Heart left ventricle (tissue), 16 donors: ENCODE data around the gene DCHS2. TPM values are rescaled to one million over a fixed set of nuclear protein-coding genes. Genes with fewer than 3 reads are reported as not detected.

Experiments
- ATAC-seq, 4 donors: fragments of 200-7000 bp; cut with Tn5 transposase; one replicate each; pipeline ENCODE4 v1.9.1; 2020 to 2022; ENCODE audit warnings: moderate library complexity in 4 of 4, mild to moderate bottlenecking in 3 of 4, moderate number of reproducible peaks in 1 of 4
- DNase-seq, 5 donors: peaks; one replicate each; pipeline ENCODE4 v3.0.0-alpha.2; 2020
- H3K27ac ChIP-seq, 12 donors: fragments of 200-600 bp; sonication (generic) in 4 of 12; one replicate each; pipeline versions ENCODE4 v1.5.0 to v1.8.0; 2016 to 2022; ENCODE audit warnings: mild to moderate bottlenecking in 2 of 12
- H3K27me3 ChIP-seq, 9 donors: fragments of 200-600 bp; sonication (generic) in 2 of 9; one replicate each; pipeline versions ENCODE4 v1.5.1 to v1.8.0; 2016 to 2022; ENCODE audit warnings: mild to moderate bottlenecking in 3 of 9
- H3K36me3 ChIP-seq, 9 donors: fragments of 200-600 bp; sonication (generic) in 2 of 9; one replicate each; pipeline versions ENCODE4 v1.5.0 to v1.8.0; 2018 to 2022; ENCODE audit warnings: mild to moderate bottlenecking in 2 of 9
- H3K4me1 ChIP-seq, 12 donors: fragments of 200-600 bp; sonication (generic) in 4 of 12; one replicate each; pipeline versions ENCODE4 v1.5.0 to v1.8.0; 2016 to 2022; ENCODE audit warnings: mild to moderate bottlenecking in 3 of 12
- H3K4me3 ChIP-seq, 12 donors: fragments of 200-600 bp; sonication (generic) in 4 of 12; one replicate each; pipeline versions ENCODE4 v1.5.0 to v1.8.0; 2017 to 2022; ENCODE audit warnings: mild to moderate bottlenecking in 9 of 12, moderate library complexity in 4 of 12
- H3K9me3 ChIP-seq, 12 donors: fragments of 200-600 bp; sonication (generic) in 4 of 12; one replicate each; pipeline versions ENCODE4 v1.5.0 to v1.8.0; 2016 to 2022; ENCODE audit warnings: mild to moderate bottlenecking in 1 of 12
- POLR2A ChIP-seq, 2 donors: fragments of 450-650 bp; IDR thresholded peaks; one replicate each; pipeline ENCODE4 v1.6.1; 2017; ENCODE audit warnings: antibody characterized with exemption in 2 of 2, mild to moderate bottlenecking in 2 of 2, moderate library complexity in 2 of 2
- WGBS, 4 donors: extraction: QIAGEN DNeasy Blood & Tissue Kit in 2 of 4; methylation state at CpG; one replicate each; pipeline versions ENCODE4 v1.1.5 to v1.1.7; 2013 to 2018; 5-methylcytosine and 5-hydroxymethylcytosine counted together
- intact Hi-C, 10 donors: fragments of 100-400 bp; cut with DNase I; formaldehyde crosslinking; loops; one replicate each; pipeline versions ENCODE4 v1.11.1 to v1.14.2; 2022
- polyA plus RNA-seq, 2 donors: library from polyadenylated mRNA; stranded (reverse); fragments of 200-250 nt; gene quantifications; one replicate each; pipeline ENCODE4 v1.2.3, GENCODE V29; 2013
- total RNA-seq, 9 donors: library from RNA; depleted of rRNA in 2 of 9; stranded (reverse); fragments of >200 nt in 2 of 9; fragmentation: NEBNext Ultra II Directional in 3 of 9; extraction: Animal tissue kit (Norgen Biotek cat#: 25700) in 3 of 9; gene quantifications; one replicate each; pipeline versions ENCODE4 v1.1.0 to v1.2.4, GENCODE V29; 2016 to 2023
- TF ChIP-seq, protein P1 (sequence below), 12 donors: fragments of 200-600 bp; sonication (generic) in 4 of 12; IDR thresholded peaks; one replicate each; pipeline versions ENCODE4 v1.5.0 to v1.8.0; 2018 to 2022; ENCODE audit warnings: antibody characterized with exemption in 12 of 12, mild to moderate bottlenecking in 5 of 12
- donor health status: ischemic (EF 13 %, LVEDD 7.1; RV severe dilation, severe dysfunction).
- donor health status: healthy with polysubstance abuse.
- donor health status: DM: no; HTN: yes; CAD: no.
- donor health status: DM: no; HTN: no; CAD: no.
- donor health status: ischemic (EF 25% LVEDD 6.9; RV normal size, moderate dysfunction).
- donor health status: ischemic (EF 25% LVEDD 5.7; RV mildly dilated, moderate dysfunction).
- donor health status: healthy.
- donor health status: DM: yes; HTN: yes; CAD: no.
- donor health status: ischemic (EF 35%, LVEDD 5.7; RV mildly dilated, moderate dysfunction).
- donor health status: nonischemic (EF 11% LVEDD 7.7; RV severe dilation, severe dysfunction).
- donor health status: DM: yes; HTN: yes; CAD: no.
- donor health status: PGD.
- donor health status: ischemic (EF 29% LVEDD 5.4; RV normal size, mild dysfunction).
- donor health status: nonischemic (EF 23%, LVEDD 6.1; RV moderate dilation, normal function).

The DCHS2 gene
- total and polyA plus RNA-seq, 11 donors: under 0.01 to 0.49 (median 0.15) TPM; not detected in 5

DNA sequence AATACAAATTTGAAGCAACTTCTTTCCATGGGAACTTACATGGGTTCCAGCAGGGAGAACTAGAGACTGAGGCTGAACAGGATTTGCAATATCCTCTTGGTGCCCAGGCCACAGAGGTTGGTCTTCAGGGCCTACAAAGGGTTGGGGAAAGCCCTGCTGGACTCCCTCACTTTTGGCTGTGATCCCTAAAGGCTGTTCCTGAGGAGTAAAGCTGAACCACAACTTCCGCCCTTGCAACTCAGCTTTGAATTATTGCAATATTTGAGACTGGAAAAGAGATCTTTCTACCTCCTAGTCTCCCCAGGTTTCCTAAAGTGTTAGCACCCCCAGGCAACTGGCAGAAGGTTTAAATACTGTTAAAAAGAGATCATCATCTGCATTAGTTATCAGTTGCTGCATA lies 26.9 kb downstream of the DCHS2 start:
- Histone ChIP-seq H3K36me3 (no peaks in the 10 kb centered on the region), H3K9me3 (no peaks in the 10 kb centered on the region), H3K27ac (no peak overlapping the region), H3K4me1 (no peaks in the 10 kb centered on the region), H3K27me3 (peaks cover 0 to 6% (median 0%) of the 10 kb centered on the region in 9 donors), H3K4me3 (no peak overlapping the region)
- WGBS, 4 donors: 69 to 84% (median 73%) methylated on average over 1 of the region's 1 CpG
- intact Hi-C loops: no loop called here
- TF ChIP-seq, protein P1, sequence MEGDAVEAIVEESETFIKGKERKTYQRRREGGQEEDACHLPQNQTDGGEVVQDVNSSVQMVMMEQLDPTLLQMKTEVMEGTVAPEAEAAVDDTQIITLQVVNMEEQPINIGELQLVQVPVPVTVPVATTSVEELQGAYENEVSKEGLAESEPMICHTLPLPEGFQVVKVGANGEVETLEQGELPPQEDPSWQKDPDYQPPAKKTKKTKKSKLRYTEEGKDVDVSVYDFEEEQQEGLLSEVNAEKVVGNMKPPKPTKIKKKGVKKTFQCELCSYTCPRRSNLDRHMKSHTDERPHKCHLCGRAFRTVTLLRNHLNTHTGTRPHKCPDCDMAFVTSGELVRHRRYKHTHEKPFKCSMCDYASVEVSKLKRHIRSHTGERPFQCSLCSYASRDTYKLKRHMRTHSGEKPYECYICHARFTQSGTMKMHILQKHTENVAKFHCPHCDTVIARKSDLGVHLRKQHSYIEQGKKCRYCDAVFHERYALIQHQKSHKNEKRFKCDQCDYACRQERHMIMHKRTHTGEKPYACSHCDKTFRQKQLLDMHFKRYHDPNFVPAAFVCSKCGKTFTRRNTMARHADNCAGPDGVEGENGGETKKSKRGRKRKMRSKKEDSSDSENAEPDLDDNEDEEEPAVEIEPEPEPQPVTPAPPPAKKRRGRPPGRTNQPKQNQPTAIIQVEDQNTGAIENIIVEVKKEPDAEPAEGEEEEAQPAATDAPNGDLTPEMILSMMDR (IDR thresholded peaks at IDR 0.05): no peak
- no peak for TF ChIP-seq POLR2A (IDR thresholded peaks at IDR 0.05)
- DNase-seq (no peak), ATAC-seq (no peak)

DNA sequence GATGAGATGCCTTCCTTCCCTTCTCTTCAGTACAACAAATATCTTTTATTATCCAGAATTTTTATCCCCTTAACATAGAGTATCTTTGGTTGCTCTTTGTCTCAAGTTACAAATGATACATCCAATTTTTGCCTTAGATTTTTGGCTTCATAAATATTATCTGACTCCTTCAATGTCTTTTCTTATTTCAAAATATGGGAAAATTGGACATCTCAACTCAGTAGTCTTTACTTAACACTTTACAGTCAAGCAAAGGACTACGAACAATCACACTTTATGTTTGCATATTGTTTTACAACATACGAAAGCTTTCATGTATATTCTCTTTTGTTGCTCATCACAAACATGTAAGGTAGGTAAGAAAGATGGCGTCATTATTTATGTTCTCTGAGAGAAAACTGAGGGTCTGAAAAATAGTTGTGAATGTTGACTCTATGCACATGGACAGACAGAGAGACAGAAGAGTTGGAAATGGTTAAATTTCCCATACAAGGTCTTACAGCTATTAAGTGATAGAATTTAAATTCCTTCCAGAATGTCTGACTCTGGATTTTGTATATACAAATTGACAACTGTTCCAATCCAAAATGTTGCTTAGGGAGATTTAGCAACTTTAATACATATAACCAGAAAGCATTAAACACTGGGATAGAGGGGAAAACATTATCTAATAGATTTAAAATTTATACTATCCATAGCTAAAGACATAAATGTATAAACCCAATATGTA lies 29.4 kb downstream of the DCHS2 start:
- no peak for ATAC-seq
- Histone ChIP-seq H3K27me3 (peaks cover 0 to 3% (median 0%) of the 10 kb centered on the region in 9 donors), H3K9me3 (no peaks in the 10 kb centered on the region), H3K36me3 (no peaks in the 10 kb centered on the region), H3K4me1 (no peaks in the 10 kb centered on the region), H3K27ac (no peak overlapping the region), H3K4me3 (no peak overlapping the region)
- no peak for DNase-seq
- 91 to 93% (median 93%) methylated on average over 3 of the region's 3 CpGs for WGBS, 4 donors
- intact Hi-C loops: no loop called here
- TF ChIP-seq, protein P1 (IDR thresholded peaks at IDR 0.05): no peak
- no peak for TF ChIP-seq POLR2A (IDR thresholded peaks at IDR 0.05)

DNA sequence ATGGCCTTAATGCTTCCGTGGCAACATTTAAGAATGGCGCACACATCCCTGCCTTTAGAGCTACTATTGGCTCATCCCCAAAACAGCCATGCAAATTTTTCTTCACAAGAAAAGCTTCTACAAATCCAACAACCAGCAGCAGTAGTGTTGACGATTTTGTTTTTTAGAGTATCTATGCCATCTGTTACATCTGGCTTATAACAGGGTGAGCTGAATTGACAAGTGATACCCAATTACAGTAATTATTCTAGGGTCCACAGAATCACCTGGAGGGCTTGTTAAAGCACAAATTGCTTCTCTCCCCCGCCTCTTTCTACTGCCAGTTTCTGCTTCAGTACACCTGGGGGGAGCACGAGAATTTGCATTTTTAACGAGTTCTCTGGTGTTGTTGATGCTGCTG lies 34.1 kb downstream of the DCHS2 start:
- intact Hi-C loops: no loop called here
- Histone ChIP-seq H3K36me3 (no peaks in the 10 kb centered on the region), H3K4me3 (no peak overlapping the region), H3K27ac (no peak overlapping the region), H3K27me3 (peaks cover 0 to 3% (median 0%) of the 10 kb centered on the region in 9 donors), H3K4me1 (no peaks in the 10 kb centered on the region), H3K9me3 (no peaks in the 10 kb centered on the region)
- TF ChIP-seq, protein P1 (IDR thresholded peaks at IDR 0.05): no peak
- no peak for TF ChIP-seq POLR2A (IDR thresholded peaks at IDR 0.05)
- ATAC-seq (no peak), DNase-seq (no peak)
- 67 to 75% (median 70%) methylated on average over 6 of the region's 6 CpGs for WGBS, 4 donors

DNA sequence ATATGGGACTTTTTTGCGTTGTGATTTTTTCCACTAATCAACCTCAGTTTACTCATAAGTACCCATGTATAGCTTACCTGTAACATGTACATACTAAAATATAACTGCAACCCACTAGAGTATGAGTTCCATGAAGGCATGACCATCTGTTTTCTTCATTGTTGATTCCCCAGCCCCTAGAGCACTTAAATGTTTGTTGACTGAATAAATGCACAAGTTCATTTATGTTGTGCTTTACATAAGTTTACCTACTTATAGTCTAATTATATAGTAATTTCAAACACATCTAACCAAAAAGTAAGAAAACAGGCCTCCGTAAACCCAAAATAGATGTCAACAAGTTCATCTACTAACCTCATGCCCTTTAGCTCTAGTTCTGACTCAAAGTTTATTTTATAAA lies 34.7 kb downstream of the DCHS2 start:
- no peak overlapping the region for H3K4me3 ChIP-seq
- ATAC-seq (no peak), DNase-seq (no peak)
- no peaks in the 10 kb centered on the region for H3K9me3 ChIP-seq
- H3K36me3 ChIP-seq: no peaks in the 10 kb centered on the region
- no peak overlapping the region for H3K27ac ChIP-seq
- no peaks in the 10 kb centered on the region for H3K4me1 ChIP-seq
- intact Hi-C loops: no loop called here
- 87 to 96% (median 95%) methylated on average over 2 of the region's 2 CpGs for WGBS, 4 donors
- H3K27me3 ChIP-seq: peaks cover 0 to 3% (median 0%) of the 10 kb centered on the region in 9 donors
- TF ChIP-seq, protein P1 (IDR thresholded peaks at IDR 0.05): no peak
